DMS153 treated with DMSO at 0.1 percent for 48 hours (cell line): ENCODE data around the gene SYS1.

ENCODE experiments used
- DNase-seq: peaks from one replicate; lab custom pipeline; 2025; ENCODE audit not compliant: unreplicated experiment; lab: John Stamatoyannopoulos, UW

The SYS1 gene

DNA sequence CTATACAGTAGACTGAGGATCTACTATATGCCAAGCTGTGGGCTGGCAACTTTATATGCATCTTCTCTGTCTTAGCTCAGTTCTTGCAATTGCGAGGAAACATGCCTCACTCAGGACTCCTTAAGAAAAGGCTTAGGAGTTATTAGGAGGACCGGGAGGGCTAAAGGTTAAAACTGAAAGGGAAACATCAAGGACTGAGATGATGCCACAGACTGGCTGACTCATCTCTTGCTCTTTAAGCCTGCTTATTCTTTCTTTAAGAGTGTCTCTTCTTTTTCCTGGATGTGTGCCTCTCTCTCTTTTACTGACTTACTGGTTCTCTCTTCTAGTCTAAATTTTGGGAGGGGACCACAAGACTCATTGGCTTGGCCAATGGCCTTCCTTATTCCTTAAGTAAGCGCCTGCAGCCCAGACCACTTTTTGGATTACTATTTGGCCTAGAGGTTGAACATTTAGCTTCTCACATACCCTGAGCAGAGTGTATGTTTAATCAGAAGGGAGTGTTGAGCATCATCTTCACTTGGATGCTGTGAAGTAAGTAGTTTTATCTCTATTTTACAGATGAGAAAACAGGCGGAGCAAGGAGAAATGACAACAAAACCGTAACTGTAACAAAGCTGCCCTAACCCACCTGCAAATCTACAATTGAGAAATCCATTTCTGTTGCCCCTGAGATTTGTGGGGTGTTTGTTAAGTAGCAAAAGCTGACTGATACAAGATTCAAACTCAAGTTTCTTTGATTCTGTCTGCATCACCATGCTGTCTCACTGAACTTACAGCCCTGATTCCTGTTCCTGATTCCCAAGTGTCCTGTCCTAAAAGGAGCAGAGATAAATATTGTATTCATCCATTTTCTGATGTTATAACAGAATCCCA lies 7.5 kb upstream of the SYS1 start:
- no peak for DNase-seq

DNA sequence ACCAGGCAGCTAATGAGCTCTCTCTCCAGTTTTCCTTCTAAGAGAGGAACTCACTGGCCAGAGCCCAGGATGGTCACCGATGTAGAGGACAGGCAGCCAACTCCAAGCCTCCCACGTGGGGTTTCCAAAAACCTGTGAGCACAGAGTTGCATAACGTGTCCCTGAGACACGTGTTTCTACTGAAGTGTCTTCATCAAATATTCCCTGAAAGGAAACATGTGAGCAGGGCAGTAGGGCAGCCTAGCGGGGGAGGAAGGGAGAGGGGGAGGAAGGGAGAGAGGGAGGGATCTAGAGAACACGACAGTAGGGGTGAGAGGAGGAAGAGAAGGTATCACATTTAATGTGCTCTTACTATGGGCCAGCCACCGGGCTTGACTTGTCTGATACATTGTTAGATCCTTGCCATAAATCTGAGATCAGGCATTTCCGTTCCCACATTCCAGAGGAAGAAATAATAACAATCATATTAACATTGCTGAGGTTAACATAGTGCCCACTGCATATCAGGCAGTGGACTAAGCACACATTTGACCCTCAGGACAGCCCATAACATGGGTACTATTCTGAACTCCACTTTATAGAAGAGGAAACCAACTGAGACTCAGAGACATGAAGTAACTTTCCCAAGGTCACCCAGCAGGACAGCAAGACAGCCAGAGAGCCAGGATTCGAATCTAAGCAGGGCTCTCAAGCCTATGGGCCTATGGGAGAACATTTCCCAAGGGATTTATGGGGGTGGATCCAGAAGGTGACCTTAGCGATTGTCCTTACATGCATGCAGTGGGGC lies 4.5 kb upstream of the SYS1 start:
- DNase-seq: no peak

- DNase-seq: no peak
Measured at GRCh38 chr20:45359069-45359405, 3.9 kb upstream of the SYS1 start.

- no peak for DNase-seq
Measured at GRCh38 chr20:45359406-45360148, 3.4 kb upstream of the SYS1 start.

DNA sequence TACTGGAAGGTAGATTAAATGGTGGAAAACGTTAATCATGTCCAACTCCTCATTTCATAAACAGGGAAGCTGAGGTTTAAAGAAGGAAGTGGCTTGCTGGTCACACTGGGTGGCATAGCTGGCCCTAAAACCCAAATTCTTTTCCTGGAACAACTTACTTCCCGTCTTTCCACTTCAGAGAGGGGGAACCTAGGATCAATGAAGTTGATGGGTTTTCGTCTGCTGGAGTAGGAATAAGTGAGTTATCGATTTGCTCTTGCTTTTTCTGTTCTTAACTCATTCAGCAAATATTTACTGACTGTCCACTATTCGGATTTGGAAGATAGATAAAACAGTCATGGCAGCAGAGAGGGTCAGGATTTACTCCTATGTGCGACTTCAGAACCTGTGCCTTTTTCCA lies 1.2 kb upstream of the SYS1 start:
- no peak for DNase-seq

DNA sequence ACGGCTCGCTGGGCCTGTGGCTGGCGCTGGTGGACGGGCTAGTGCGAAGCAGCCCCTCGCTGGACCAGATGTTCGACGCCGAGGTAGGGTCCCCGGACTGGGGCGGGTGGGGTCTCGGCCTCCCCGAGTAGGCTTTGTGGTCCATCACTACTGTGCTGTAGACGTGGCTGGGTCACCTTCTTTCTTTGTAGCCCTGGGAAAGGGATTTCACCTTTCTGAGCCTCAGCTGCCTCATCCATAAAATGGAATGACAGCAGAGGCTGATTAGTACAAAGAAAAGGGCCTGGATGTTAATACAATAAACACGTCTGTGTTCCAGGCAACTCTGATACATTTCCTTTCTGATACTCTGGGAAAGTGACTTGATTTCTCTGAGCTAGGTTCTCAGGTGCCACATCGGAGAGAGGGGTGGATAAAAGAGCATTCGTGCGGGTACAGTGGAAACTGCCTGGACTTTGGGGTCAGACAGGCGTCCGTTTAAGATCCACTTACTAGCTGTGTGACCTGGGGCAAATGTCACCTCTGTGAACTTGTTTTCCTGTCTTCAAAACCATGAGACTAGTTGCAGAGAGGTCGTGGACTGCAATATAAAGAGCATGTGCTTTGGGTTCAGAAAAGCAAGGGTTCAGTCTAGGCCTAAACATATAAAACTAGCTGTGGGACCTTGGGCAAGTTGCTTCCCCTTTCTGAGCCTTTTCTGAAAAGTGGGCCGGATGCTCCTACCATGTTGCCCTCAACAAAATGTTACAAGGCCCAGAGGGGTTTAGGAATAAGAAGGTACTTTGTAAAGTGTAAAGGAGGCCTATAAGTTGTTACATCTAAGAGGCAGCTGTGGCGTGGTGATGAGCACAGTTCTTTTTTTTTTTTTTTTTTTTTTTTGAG lies 896 bp downstream of the SYS1 start:
- no peak for DNase-seq

DNA sequence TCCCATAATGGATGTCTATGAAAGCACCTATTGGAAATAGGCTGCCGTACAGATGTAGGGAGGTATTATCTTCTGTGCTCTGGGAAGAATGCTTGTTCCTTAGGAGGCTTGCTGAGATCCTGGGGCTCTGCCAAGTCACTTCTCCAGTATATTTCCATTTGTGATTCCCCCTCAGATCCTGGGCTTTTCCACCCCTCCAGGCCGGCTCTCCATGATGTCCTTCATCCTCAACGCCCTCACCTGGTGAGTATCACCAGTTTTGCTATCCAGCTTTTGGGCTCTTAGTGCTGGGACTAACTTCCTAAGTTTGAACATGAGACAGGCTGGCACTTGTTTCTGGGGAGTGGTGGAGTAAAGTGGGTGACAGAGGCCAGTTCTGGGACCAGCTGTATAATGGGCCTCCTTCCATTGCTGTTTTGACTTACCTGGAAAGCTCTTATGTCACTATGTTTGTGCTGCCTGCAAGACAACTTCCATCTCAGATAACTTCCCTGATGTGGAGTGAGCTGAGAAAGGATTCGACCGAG lies 2.6 kb downstream of the SYS1 start:
- no peak for DNase-seq

GRCh38 chr20:45366192-45366591 lies 3.2 kb downstream of the SYS1 start:
- no peak for DNase-seq

GRCh38 chr20:45366631-45367030 lies 3.7 kb downstream of the SYS1 start:
- DNase-seq: no peak

DNA sequence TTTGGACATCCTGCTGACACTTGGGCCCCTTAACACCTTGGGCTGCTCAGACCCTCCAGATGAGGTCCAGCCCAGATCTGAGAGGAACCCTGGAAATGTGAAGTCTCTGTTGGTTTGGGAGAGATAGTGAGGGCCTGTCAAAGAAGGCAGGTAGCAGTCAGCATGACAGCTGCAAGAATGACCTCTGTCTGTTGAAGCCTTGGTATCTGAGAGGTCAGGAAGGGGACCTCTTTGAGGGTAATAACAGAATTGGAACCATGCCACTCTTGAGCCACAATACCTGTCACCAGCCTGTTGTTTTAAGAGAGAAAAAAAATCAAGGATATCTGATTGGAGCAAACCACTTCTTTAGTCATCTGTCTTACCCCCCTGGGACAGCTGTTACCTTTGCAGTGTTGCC lies 4.2 kb downstream of the SYS1 start:
- no peak for DNase-seq

- DNase-seq: no peak
Measured at GRCh38 chr20:45368221-45368980, 5.4 kb downstream of the SYS1 start.

GRCh38 chr20:45370571-45371160 lies 7.7 kb downstream of the SYS1 start:
- no peak for DNase-seq

GRCh38 chr20:45372241-45372640 lies 9.3 kb downstream of the SYS1 start:
- DNase-seq: no peak

DNA sequence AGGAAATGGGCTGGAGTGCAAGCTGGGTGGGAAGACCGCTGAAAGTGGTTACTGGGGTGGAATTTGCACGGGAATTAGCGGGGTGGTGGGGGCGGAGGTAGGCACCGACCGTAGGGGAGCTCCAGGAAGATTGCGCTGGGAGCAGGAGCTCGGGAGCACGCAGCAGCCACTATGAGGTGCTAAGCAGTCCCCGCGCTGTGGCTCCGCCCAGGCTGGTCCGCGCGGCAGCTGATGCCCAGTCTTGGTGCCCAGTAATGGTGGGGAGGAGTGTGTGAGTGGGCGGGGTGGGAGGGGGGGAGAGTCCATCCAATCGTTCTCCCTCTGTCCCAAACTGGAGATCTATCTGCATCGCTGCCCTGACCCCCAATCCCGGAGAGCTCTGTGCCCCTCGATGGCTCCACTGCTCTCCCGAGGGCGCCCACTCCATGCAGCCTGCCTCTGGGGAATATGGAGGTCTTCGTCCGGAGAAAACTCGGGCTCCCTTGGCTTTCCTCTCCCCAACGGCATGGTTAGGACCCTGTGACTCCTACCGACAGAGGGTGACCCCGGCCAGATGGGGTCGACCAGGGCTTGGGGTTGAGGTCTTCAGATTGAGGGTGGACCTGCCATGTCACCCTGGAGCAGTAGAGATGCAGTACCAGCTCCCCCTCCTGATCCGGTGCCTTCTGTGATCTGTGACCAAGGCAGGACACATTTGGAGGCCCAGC lies 9.8 kb downstream of the SYS1 start:
- peak; percentile 13 for DNase-seq

DNA sequence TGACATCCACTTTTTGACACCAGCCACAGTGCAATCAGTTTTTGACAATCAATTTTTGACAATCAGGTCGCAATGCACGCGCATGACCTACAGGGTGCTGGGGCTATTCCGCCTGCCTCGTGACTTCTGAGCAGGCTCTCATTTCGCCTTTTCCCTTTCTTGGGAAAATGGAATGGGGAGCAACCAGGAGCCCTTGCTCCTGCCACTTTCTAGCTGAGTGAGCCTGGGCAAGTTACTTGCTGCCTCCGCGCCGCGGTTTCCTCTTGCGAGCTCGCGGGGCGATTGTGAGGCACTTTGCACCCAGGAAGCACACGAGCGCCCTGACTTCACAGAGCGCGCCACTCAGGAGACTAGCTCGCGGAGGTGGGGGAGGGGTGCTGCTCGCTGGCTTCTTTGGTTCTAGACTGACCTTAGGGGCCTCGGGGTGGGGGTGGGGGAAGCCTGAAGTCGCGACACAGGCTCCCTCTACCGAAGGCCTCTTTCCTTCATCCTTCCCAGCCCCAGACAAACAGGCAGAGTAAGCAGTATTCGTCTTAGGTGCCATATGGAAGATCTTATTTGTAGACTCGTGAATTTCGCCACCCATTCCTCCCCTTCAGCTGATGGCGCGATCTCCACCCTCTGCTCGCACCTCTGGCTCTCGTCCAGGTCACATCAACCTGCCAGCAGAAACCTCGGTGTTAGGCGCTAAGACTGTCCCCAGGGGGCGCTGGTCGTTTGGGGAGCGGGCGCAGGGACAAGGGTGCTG lies 10.6 kb downstream of the SYS1 start:
- peak; percentile 89 for DNase-seq

- no peak for DNase-seq
Measured at GRCh38 chr20:45374101-45374467, 11.1 kb downstream of the SYS1 start.

DNA sequence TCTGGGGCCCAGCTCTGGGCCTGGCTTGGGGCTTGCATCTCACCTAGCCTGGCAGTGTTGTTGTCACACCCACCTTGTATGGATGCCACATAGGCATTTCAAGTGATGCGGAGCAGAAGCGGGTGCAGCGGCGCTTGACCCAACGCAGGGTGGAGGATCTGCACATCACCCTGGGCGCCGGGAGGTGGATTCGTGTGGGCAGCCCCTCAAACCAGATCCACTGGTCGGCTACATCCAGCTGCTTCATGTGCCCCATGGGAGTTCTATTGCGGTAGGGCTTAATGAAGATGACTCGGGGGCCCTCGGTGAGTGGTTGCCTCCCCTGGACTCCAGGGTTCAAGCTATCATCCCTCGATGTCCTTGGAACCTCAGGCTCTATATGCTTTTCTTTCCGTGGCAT lies 12.0 kb downstream of the SYS1 start:
- no peak for DNase-seq

DNA sequence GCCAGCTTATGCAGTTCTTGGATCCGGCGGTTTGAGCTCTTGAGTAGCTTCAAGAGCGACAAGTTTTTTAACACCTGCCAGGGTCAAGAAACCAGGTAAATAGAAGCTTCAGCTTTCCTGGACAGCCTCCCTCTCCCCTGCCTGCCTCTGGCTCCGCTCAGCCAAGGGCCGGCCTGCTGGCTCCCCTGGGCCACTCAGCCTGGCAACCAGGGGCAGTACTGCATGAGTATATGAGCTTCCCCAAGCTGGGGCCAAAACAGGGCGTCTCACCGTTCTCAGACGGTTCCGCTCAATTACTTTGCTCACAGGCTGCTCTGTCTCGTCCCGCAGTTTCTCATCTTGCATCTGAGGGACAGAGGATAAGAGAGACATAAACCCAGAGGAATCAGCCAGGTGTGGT lies 14.3 kb downstream of the SYS1 start:
- DNase-seq: no peak
